Thyroid gland (tissue), 4 donors: ENCODE measurements around the gene LAMB1. TPM values are rescaled to one million over a fixed set of nuclear protein-coding genes. Genes with fewer than 3 reads are reported as not detected.

Experiments
- DNase-seq, 2 donors: peaks; one replicate each; pipeline ENCODE4 v3.0.0-alpha.2; 2019
- H3K27ac ChIP-seq, 3 donors: fragments of 200-600 bp; sonication (generic); 1 replicate in 2 of 3; 2 replicates in 1 of 3; pipeline ENCODE4 v1.5.1; 2016 to 2019; ENCODE audit warnings: mild to moderate bottlenecking in 1 of 3, moderate library complexity in 1 of 3
- H3K27me3 ChIP-seq: fragments of 200-600 bp; sonication (generic); one replicate; pipeline ENCODE4 v1.5.1; 2019
- H3K36me3 ChIP-seq, 2 donors: fragments of 200-600 bp; sonication (generic); one replicate each; pipeline ENCODE4 v1.5.1; 2016 to 2019
- H3K4me1 ChIP-seq, 2 donors: fragments of 200-600 bp; sonication (generic); one replicate each; pipeline ENCODE4 v1.5.1; 2017 to 2019
- H3K4me3 ChIP-seq, 3 donors: fragments of 200-600 bp; sonication (generic); replicated peaks in 1 of 3; 1 replicate in 2 of 3; 2 replicates in 1 of 3; pipeline ENCODE4 v1.5.1; 2016; ENCODE audit warnings: mild to moderate bottlenecking in 1 of 3
- H3K9me3 ChIP-seq: fragments of 200-600 bp; sonication (generic); one replicate; pipeline ENCODE4 v1.5.1; 2017
- CTCF ChIP-seq, 6 experiments: fragments of 200-600 bp in 3 of 6; fragments of 450-650 bp in 3 of 6; sonication (generic) in 3 of 6; IDR thresholded peaks; one replicate each; pipeline ENCODE4 v1.5.1; 2016 to 2019; ENCODE audit warnings: antibody characterized with exemption in 6 of 6, mild to moderate bottlenecking in 2 of 6, inconsistent platforms in 1 of 6, moderate library complexity in 1 of 6
- POLR2A ChIP-seq, 2 donors: fragments of 450-650 bp; IDR thresholded peaks; one replicate each; pipeline ENCODE4 v1.6.1; 2017; ENCODE audit warnings: antibody characterized with exemption in 2 of 2, mild to moderate bottlenecking in 2 of 2, moderate library complexity in 1 of 2
- WGBS, 2 donors: methylation state at CpG; one replicate each; pipeline ENCODE4 v1.1.5; 2017; 5-methylcytosine and 5-hydroxymethylcytosine counted together
- intact Hi-C: fragments of 100-400 bp; cut with DNase I; formaldehyde crosslinking; loops from one replicate; pipeline ENCODE4 v1.15.1; 2023
- total RNA-seq, 4 donors: library from RNA; depleted of rRNA; stranded (reverse); fragments of >200 nt; gene quantifications; one replicate each; pipeline ENCODE4 v1.2.3, GENCODE V29; 2016

LAMB1 gene
- total RNA-seq, 4 donors from 2014 or later = 103 to 112 (median 106) TPM

- peaks cover 0 to 8% of the 10 kb centered on the region in 2 donors for H3K4me1 ChIP-seq
- no peaks in the 10 kb centered on the region for H3K9me3 ChIP-seq
- peaks cover 27 to 28% of the 10 kb centered on the region in 2 donors for H3K36me3 ChIP-seq
- H3K4me3 ChIP-seq = no peak overlapping the region
- no peak for DNase-seq
- H3K27me3 ChIP-seq = no peaks in the 10 kb centered on the region
- 95% methylated on average over 13 of the region's 13 CpGs for WGBS, 2 donors
- TF ChIP-seq POLR2A (IDR thresholded peaks at IDR 0.05) = no peak
- TF ChIP-seq CTCF (IDR thresholded peaks at IDR 0.05) = no peak
- H3K27ac ChIP-seq = no peak overlapping the region
- intact Hi-C loops = no loop called here
Measured at GRCh38 chr7:107975394-107976013, 27.5 kb downstream of the LAMB1 start.

DNA sequence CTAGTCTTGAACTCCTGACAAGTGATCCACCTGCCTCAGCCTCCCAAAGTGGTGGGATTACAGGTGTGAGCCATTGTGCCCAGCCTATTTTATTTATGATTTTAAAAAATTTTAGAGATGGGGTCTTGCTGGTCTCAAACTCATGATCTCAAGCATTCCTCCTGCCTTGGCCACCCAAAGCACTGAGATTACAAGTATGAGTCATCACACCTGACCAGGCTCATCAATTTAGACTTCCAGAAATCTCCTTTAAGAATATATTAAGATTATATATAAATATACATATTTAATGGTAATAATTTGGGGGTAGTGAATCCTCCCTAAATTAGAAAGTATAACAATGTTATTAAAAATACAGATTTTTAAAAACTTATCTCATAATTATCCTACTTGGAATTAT is 29.1 kb downstream of the LAMB1 start:
- TF ChIP-seq POLR2A (IDR thresholded peaks at IDR 0.05) = no peak
- no peak for TF ChIP-seq CTCF (IDR thresholded peaks at IDR 0.05)
- H3K27me3 ChIP-seq = no peaks in the 10 kb centered on the region
- H3K4me1 ChIP-seq = peaks cover 0 to 8% of the 10 kb centered on the region in 2 donors
- no peak for DNase-seq
- H3K36me3 ChIP-seq = peaks cover 27 to 28% of the 10 kb centered on the region in 2 donors
- intact Hi-C loops = no loop called here
- no peaks in the 10 kb centered on the region for H3K9me3 ChIP-seq
- H3K27ac ChIP-seq = peak overlapping the region in 1 of 3 donors; percentile 20
- H3K4me3 ChIP-seq = no peak overlapping the region

- H3K4me3 ChIP-seq = no peak overlapping the region
- WGBS, 2 donors = 95 to 97% methylated on average over 8 of the region's 8 CpGs
- peak overlapping the region in 1 of 3 donors; percentile 20 for H3K27ac ChIP-seq
- TF ChIP-seq POLR2A (IDR thresholded peaks at IDR 0.05) (no peak), CTCF (IDR thresholded peaks at IDR 0.05) (no peak)
- peaks cover 0 to 8% of the 10 kb centered on the region in 2 donors for H3K4me1 ChIP-seq
- no peaks in the 10 kb centered on the region for H3K9me3 ChIP-seq
- H3K27me3 ChIP-seq = no peaks in the 10 kb centered on the region
- H3K36me3 ChIP-seq = peaks cover 26 to 27% of the 10 kb centered on the region in 2 donors
- intact Hi-C loops = no loop called here
- DNase-seq = no peak
Measured at GRCh38 chr7:107972941-107973376, 30.0 kb downstream of the LAMB1 start.

DNA sequence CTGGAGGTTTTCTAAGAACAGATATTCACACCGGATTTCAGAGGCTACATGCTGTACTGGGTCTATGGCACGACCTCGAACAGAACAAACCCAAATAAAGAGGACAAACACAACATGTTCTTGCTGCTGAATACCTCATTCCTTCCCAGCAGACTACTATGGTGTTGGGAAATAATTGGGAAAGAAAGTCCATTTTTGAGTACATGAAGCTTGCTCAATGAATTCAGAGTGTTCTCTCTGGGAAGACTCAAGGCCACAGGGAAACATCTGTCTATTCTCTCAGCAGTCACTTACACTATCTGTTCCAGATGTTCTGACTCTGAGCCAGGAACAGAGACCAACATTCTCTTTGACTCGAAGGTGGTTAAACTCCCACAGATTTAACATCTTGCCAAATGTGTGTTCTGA is 30.9 kb downstream of the LAMB1 start:
- Histone ChIP-seq H3K4me3 (no peak overlapping the region), H3K27ac (peak overlapping the region in 2 of 3 donors; percentile 7 to 29), H3K36me3 (peaks cover 18 to 21% of the 10 kb centered on the region in 2 donors), H3K4me1 (peaks cover 0 to 8% of the 10 kb centered on the region in 2 donors), H3K9me3 (no peaks in the 10 kb centered on the region), H3K27me3 (no peaks in the 10 kb centered on the region)
- TF ChIP-seq POLR2A (IDR thresholded peaks at IDR 0.05) = no peak
- no peak for DNase-seq
- 43 to 70% methylated on average over 4 of the region's 4 CpGs for WGBS, 2 donors
- intact Hi-C loops = no loop called here

DNA sequence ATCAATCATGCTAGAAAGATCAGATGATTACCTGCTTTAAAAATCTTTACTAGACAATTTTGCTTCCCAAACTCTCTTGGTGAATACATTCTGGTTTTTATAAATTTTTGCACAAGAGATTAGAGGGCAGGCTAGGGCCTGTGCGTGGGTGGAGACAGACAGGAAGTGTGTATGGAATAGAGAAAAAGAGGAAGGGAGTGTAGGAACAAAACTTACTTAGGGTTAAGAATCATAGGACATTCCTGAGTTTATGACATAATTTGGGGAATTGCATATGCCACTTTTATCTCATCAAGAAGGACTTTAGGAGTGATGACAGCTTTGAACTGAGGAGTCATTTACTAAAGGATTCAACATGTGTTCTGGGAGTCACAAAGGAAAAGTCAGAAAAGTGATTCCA is 31.3 kb downstream of the LAMB1 start:
- Histone ChIP-seq H3K4me1 (peaks cover 0 to 8% of the 10 kb centered on the region in 2 donors), H3K36me3 (peaks cover 17 to 21% of the 10 kb centered on the region in 2 donors)

More for the DNA sequence above, 31.3 kb downstream of the LAMB1 start:
- 75 to 78% methylated on average over 1 of the region's 1 CpG for WGBS, 2 donors
- H3K27me3 ChIP-seq = no peaks in the 10 kb centered on the region
- TF ChIP-seq POLR2A (IDR thresholded peaks at IDR 0.05) = no peak
- TF ChIP-seq CTCF (IDR thresholded peaks at IDR 0.05) = no peak
- intact Hi-C loops = no loop called here
- H3K27ac ChIP-seq = peak overlapping the region in 2 of 3 donors; percentile 7 to 29
- H3K4me3 ChIP-seq = no peak overlapping the region
- no peaks in the 10 kb centered on the region for H3K9me3 ChIP-seq
- no peak for DNase-seq
